ENCODE results near the gene ANGEL1. TPM values are rescaled to one million over a fixed set of nuclear protein-coding genes. Genes with fewer than 3 reads are reported as not detected.
A peak's percentile ranks its signal among the peaks of the same experiment; 100 is the strongest.

Gene ANGEL1, protein sequence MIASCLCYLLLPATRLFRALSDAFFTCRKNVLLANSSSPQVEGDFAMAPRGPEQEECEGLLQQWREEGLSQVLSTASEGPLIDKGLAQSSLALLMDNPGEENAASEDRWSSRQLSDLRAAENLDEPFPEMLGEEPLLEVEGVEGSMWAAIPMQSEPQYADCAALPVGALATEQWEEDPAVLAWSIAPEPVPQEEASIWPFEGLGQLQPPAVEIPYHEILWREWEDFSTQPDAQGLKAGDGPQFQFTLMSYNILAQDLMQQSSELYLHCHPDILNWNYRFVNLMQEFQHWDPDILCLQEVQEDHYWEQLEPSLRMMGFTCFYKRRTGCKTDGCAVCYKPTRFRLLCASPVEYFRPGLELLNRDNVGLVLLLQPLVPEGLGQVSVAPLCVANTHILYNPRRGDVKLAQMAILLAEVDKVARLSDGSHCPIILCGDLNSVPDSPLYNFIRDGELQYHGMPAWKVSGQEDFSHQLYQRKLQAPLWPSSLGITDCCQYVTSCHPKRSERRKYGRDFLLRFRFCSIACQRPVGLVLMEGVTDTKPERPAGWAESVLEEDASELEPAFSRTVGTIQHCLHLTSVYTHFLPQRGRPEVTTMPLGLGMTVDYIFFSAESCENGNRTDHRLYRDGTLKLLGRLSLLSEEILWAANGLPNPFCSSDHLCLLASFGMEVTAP
- polyA plus RNA-seq (ENCODE audit: insufficient read length), result 21.3 TPM

DNA sequence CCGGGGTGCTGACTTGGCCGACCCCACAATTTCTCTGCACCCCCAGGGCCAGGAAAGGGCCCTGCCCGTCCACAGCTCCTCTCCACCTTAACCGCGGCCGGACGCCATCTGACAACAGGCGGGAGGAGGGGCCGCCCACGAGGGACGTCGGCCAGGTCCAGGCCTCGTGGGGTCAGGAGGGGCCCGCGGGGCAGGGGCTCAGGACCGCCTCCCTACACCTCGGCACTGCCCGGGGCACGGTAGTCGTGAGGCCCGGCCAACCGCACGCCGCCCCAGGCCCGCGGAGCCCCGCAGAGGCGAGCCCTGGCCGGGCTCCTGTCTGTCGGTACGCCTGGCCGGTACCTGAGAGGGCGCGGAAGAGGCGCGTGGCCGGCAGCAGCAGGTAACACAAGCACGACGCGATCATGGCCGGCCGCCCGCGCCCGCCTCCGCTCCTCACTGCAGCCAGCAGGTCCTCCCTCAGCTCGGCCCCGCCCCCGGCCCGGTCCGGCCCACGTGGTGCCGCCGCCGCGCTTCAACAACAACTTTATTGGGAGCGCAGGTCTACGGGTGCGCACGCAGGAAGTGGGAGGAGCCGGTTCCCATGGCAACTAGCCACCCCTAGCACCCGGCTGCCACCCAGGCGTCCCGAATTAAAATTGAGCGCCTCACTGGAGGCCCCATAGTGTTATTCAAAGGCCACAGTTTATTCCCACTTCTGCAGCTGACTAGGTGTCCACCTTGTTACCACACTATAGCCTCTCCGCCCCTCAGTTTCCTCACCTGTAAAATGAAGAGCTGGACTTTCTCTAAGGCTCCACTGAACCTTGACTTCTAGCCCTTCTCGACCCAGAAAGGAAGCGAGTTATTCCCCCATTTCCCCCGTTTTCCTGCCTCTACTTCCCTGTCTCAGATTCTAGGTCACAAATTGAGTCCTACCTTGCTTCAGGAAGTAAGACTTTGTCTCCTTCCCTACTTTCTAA is at the start of gene ANGEL1:
Gene ANGEL1 (minus strand): TSS at position 461 of the 962 bp plus-strand sequence. CDS start 55 bp downstream, at position 406.
- DNase-seq (ENCODE audit: low read depth), result peak; percentile 56

DNA sequence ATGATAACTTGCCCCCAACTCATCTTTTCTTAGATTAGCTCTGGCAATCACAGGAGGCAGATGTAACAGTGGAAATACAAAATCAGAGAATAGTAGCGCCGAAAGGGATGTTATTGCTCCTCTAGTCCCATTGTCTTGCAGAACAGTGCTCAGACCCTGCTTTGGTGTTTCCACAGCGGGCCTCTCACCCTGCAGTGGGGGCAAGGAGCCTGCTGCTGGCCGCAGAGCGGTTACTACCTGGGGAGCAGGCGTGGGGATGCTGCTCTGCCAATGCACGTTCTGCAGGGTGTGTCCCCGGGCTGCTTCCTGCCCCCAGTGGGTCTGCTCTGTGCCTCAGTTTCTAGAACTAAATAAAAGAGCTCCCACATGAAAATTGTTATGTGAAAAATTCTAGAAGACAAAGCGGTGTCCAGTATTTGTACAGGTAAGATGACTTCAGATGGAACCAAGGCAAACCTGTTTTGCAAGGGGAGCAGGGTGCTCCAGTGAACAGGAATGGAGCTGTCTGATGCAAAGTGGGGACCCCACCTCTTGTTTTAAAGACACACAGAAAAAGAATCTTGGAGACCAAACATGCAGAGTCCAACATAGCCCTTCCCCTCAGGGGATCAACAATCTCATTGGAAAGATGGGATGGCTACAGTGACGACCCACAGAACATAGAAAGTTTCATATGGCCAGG is 49.0 kb upstream of the ANGEL1 start:
- DNase-seq (ENCODE audit: low read depth), result no peak

DNA sequence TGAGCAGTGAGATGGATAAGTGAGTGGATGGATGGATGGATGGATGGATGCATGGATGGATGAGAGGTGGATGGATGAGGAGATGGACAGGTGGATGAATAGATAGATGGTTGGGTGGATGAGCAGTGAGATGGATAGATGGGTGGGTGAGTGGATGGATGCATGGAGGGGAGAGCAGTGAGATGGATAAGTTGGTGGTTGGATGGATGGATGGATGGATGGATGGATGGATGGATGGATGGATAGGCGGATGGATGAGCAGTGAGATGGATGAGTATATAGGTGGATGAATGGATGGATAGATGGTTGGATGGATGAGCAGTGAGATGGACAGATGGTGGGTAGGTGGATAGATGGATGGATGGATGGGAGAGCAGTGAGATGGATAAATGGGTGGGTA is 44.1 kb upstream of the ANGEL1 start:
- DNase-seq (ENCODE audit: low read depth), result no peak

DNA sequence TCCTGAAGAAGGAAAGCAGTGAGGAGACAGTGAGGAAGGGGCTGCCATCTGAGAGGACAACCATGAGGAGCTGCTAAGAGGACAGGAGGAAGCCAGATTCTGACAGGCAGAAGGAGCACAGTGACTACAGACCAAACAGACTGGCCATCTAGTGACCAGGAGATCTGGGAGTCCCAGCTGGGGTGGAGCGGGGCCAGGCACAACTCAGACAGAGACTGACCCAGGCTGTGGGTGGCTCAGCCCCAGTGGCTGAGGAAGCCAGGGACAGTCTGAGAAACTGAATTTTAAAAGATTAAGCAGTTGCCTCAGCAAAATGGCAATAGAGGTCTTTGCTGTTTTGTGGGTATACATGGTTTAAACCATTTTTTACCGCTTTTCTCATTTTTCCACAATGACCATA is 42.4 kb upstream of the ANGEL1 start:
- DNase-seq (ENCODE audit: low read depth), result no peak

DNA sequence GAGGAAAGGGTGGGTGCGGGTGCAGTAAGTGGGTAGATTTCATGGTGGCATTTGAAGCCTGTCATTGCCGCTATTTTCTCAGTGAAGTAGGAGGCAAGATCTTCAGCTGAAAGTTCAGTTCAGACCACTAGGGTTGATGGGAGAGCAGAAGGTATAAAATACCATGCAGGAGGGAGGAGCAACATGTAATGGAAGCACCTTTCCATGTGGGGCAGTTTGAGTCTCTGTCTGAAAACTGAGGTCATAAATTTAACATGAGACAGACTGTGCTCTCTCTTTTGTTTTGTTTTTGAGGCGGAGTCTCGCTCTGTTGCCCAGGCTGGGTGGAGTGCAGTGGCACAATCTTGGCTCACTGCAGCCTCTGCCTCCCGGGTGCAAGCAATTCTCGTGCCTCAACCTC is 36.2 kb upstream of the ANGEL1 start:
- DNase-seq (ENCODE audit: low read depth), result no peak

DNA sequence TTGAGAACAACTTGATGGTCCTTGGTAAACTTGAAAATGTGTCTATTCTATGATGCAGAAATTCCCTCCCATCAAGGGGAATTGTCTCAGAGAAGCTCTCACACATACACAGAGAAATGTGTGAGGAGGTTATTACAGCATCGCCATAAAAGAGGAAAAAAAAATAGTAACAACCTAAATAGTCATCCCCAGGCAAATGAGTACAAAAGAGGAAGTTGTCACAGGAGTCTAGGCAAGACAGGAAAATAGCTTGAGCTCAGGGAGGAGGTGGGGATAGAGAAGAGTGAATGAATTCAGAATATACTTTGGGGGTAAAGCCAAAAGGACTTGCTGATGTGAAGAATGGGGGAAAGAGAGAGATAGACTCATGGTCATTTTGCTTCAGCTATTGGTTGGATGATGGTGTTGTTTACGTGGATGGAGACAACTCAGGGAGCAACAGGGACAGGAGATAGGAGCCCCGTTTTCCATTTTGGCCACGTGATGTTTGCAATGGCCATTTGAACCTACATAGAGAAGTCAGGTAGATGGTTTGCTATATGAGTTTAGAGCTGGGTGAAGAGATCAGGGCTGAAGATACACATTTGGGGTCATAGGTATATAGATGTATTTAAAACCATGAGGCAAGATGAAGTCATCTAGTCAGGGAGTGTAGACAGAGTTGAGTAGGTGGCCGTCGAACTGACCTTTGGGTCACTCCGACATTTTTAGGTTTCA is 33.8 kb upstream of the ANGEL1 start:
- DNase-seq (ENCODE audit: low read depth), result no peak

DNA sequence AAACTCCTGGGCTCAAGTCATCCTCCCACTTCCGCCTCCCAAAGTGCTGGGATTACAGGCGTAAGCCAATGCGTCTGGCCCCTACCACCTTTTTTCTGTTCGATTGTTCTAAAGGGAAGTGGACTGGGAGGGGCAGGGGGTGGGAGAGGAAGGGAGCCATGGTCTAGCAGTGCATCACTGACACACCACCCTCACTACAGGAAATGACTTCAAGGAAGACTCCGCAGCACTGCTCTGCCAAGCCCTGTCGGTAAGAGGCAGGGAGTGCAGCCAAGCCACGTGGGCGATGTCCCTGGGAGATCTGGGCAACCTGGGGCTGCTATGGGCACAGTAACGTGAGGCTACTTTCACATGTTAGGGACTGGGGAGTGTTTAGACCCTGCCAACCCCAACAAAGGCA is 31.5 kb upstream of the ANGEL1 start:
- DNase-seq (ENCODE audit: low read depth), result no peak

DNA sequence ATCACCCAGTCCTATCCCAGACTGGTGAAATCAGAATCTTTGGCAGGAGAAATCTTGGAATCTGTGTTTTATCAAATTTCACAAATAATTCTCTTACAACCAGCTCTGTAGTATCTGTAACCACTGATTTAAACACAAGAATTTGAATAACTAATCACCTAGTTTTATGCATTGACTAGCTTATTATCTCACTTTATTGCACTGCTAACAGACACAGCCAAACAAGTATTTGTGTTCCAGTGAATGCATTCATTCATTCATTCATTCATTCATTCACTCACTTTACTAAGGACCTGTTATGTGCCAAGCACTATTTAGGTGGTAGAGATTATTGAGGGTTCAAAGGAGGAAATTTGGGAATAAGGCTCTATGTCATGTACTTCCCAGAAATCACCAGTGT is 29.7 kb upstream of the ANGEL1 start:
- DNase-seq (ENCODE audit: low read depth), result no peak

DNA sequence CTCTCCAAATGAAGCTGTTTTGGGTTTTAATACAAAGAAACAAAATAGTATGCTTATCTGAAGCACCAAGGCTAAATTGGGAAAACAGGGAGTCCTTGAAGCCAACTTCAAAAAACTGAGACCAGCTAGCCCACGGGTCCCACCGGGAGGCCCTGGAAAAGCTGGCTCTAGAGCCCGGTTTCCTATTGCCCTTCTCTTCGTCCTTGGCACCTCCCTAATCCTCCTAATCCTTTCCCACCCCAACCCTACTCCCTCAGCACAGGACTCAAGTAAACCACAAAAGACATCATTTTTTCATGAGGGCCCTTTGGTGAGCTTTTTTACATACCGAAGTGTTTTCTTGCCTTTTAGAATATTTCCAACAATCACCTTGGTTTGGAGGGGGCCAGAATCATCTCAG is 24.8 kb upstream of the ANGEL1 start:
- no peak for DNase-seq (ENCODE audit: low read depth)

DNA sequence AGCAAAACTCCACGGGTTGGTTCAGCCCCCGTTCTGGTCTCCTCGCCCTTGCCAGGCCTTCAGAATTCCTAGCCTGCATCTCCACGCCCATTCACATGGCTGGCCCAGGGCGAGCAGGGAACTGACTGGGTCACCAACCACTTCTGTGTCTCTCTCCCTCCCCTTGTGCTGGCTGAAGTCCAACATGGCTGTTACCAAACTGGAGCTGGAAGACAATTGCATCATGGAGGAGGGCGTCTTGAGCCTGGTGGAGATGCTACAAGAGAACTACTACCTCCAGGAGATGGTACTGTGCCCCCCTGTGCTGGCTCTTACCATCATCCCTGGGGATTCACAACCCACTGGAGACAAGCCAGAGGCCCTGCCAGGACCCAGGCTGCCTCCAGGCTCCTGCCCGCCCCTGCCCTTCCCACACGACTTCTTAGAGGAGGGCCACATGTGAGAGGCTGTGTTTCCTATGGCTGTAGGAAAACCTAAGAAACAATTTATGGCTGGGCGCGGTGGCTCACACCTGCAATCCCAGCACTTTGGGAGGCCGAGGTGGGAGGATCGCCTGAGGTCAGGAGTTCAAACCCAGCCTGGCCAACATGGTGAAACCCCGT is 23.4 kb upstream of the ANGEL1 start:
- DNase-seq (ENCODE audit: low read depth), result no peak

DNA sequence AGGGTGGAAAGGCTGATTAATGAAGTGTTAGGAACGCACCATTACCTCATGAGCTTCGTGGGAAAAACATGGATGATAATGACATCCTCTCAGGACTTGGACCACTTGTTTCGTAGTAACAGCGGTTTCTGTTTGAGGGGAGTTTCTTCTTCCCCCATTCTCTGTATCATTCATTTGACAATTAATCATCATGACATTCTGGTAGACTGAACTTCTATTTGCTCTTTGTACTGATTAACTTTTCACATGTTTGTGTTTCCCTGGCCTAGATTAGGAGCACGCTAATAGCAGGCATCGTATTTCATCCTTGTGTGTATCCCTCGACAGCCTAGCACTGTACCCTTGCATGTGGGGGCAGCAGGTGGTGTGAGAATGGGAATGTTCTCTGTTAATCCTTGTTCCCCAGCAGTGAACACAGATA is 21.6 kb upstream of the ANGEL1 start:
- DNase-seq (ENCODE audit: low read depth), result no peak

DNA sequence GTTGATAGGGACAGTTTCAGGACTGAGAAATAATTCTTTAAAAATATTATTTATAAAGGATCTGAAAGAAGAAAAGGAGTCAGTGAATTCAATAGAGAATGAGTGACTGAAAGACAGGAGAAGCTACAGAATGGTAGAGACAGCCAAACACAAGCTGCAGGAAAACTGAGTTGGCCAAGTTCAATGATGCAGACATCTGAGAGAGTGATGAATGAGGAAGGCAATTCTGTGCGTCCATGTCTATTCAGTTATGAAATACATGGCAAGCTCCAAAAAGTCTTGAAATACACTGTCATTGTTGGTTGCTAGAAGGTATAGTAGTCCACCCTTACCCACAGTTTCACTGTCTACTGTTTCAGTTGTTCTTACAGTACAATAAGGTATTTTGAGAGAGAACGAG is 20.3 kb upstream of the ANGEL1 start:
- no peak for DNase-seq (ENCODE audit: low read depth)

DNA sequence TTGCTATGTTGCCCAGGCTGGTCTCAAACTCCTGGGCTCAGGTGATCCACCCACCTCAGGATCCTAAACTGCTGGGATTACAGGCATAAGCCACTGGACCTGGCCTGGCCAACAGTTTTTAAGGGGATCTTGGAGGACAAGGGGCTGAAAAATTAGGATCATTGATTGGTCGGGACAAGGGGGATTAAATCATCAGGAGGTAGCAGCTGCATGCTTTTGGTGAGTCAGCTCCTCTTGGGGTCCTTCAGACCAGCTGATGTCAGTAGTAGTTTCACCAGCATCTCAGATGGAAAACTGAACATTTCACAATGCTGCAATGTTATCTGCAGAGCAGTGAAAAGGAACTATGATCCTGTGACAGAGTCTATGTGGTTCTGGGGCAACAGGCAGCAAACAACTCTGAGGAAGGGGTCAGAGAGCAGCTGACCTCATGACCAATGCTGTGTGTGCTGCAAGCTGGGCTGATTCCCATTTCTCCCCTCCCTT is 19.9 kb upstream of the ANGEL1 start:
- no peak for DNase-seq (ENCODE audit: low read depth)

DNA sequence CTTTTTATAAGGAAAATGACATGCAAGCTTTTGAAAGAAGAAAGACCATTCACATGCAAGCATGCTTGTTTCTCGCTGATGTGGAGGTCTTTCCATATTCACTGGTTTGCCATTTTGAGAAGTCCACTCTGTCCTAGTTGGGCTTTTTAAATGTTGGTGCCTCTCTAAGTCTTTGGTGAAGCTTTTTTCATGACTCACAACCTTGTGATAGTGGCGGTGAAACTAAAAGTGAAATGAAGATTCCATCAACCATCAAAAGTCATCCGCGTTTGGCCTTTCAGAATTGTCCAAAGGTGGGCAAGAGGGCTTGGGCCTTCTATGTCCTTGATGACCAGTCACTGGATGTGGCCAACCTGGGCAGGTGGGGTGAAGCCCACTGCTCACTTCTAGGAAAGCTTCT is 17.9 kb upstream of the ANGEL1 start:
- DNase-seq (ENCODE audit: low read depth), result no peak

DNA sequence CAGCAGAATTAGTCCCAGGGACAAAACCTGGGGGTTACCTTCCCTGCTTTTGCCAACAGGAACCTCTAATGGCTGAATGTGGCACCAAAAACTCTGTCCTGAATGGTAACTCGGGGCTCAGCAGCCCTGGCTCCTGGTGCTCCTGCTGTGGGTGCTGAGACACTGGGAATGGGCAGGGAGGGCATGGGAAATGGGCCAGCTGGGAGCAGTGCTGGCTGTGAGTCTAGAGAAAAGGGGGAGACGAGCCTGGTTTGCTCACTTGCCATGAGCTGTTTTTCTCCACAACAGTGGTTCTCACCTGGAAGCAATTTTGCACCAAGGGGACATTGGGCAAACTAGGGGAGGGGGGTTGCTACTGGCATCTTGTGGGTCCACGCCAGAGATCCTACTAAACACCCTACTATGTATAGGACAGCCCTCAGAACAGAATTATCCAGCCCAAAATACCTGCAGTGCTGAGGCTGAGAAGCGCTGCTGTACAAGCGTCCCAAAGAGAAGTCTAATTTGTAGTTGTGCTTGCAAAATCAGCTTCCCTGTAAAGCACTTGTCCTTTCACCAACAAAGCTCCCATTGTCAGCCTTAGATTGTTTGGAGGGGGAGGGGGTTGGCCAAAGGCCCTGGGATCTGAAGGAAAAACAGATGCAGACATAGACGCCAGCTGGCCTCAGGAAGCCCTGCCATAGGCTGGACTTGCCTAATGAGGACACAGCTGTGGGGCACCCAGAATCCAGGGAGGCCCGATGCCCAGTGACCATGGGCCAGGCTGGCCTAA is 17.2 kb upstream of the ANGEL1 start:
- DNase-seq (ENCODE audit: low read depth), result peak; percentile 54

DNA sequence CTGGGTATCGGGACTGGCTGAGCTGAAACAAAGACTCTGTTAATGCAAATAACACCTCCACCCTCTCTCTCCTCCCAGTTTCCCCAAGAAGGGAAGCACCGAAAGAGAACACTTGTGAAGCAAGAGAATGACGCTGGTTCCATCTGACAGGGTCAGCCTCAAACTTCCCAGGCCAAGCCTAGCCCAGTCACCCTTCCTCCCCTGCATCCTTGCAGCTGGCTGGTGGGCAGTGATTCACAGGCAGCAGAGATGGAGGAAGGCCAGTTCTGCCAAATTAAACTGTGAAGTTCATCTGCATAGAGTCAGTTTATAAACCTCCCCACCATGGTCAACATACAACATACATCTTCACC is 16.3 kb upstream of the ANGEL1 start:
- DNase-seq (ENCODE audit: low read depth), result no peak

DNA sequence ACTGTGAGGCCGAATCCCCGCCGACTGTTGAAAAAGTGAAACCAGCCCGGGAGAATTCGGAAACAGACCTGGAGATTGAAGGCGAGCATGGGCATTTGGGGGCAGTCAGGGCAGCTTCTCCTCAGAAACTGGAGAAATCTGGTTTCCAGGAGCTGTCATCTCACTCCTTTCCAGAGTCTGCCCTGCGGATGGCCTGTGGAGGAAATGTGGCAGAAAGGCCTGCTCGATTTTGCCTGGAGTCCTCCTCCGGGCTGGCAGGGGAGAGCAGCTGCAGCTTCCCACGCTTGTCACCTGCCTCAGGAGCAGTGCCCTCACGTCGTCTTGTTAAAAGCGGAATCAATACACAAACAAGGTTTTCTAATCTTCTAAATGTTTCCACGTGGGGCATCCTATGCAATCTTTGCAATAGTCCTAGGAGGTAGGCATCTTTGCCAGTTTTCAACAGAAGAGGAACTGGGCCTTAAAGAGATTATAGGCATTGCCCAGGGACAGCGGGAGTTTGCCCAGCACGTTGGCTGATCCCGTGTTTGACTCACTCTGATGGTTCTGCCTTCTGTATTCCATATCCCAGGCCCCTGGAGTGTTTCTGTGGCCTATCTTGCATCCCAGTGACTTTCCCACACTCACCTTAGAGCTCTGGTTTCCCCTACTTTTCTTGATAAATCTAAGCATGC is 15.8 kb upstream of the ANGEL1 start:
- no peak for DNase-seq (ENCODE audit: low read depth)

DNA sequence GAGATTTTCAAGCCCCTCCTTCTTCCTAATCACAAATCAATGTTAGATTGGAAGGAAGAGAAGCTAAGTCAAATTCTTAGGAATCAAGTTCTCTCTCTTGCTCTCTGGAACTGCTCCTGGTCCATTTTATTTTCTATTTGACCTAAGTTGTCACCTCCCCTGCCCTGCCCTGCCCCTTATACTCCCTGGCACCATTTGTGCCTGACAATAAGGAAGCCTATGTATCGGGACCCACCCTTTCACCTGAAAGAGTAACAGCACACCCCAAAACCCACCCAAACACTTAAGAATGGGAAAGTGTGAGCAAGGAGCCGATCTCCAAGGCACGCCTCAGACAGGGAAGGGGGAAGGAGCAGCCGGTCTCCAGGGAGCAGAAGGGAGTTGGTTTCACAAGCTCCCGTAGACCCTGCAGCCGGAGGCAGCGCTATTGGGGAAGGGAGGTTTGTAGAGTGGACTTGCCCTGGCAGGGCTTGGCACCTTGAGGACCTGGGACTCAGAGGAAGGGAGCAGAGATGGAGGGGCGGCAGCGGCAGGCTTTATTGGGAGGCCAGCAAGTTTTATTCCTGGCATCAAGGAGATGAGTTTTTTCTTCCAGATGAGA is 15.1 kb upstream of the ANGEL1 start:
- no peak for DNase-seq (ENCODE audit: low read depth)

DNA sequence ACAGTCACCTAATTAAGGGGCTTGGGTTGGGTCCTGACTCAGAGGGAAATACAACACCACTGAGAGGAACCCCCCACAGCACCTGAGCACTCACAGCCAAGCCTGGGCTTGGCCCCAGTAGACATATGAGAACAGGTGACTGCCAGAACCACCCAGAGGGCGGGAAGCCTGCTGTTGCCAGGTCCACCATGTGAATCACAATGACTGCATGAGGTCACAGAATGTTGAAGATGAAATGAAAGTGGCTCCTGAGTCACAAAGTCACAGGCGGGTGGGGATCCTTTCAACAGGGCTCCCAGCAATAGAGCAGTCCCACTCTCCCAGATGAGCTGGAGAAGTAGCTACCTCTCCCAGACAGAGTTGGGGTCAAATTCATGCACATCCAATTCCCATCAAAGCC is 13.4 kb upstream of the ANGEL1 start, which contains the start of gene LRRC74A:
Gene LRRC74A (plus strand): TSS at position 287 of the 400 bp plus-strand sequence. CDS start 290 bp downstream, outside the sequence.
- DNase-seq (ENCODE audit: low read depth), result no peak

All from forelimb muscle (tissue), 1 donor.